Calu3 (cell line): ENCODE results near the gene ZMYM2. TPM values are rescaled to one million over a fixed set of nuclear protein-coding genes. Genes with fewer than 3 reads are reported as not detected.

ENCODE experiments used
- BruUV-seq: library from RNA; stranded (reverse); fragments of 400-500 nt; replicated peaks from 2 replicates; lab custom pipeline; 2021; lab: Mats Ljungman, UMichigan
- CTCF ChIA-PET: fragments of 300-600 bp; sonication (Branson Sonifier 250); formaldehyde crosslinking; loops from one replicate; lab custom pipeline; 2022; ENCODE audit warnings: antibody characterized with exemption; lab: Charles Lee
- DNase-seq: peaks from one replicate; pipeline ENCODE4 v3.0.0; 2022
- H3K27ac Mint-ChIP-seq: one replicate; pipeline ENCODE4 v1.8.0; 2022; ENCODE audit warnings: mixed read lengths; ENCODE audit not compliant: unreplicated experiment
- H3K27me3 Mint-ChIP-seq: one replicate; pipeline ENCODE4 v1.8.0; 2022; ENCODE audit warnings: mixed read lengths; ENCODE audit not compliant: unreplicated experiment
- H3K36me3 Mint-ChIP-seq: one replicate; pipeline ENCODE4 v1.8.0; 2022; ENCODE audit warnings: mild to moderate bottlenecking, moderate library complexity, mixed read lengths; ENCODE audit not compliant: insufficient read depth, unreplicated experiment
- H3K4me1 Mint-ChIP-seq: one replicate; pipeline ENCODE4 v1.8.0; 2022; ENCODE audit warnings: mild to moderate bottlenecking, low read depth, mixed read lengths; ENCODE audit not compliant: unreplicated experiment
- H3K4me3 Mint-ChIP-seq: one replicate; pipeline ENCODE4 v1.8.0; 2022; ENCODE audit warnings: mild to moderate bottlenecking, low read depth, moderate library complexity, mixed read lengths; ENCODE audit not compliant: unreplicated experiment
- H3K9me3 Mint-ChIP-seq: one replicate; pipeline ENCODE4 v1.8.0; 2022; ENCODE audit warnings: low read depth, mixed read lengths; ENCODE audit not compliant: unreplicated experiment
- CTCF ChIP-seq: fragments of 200-600 bp; IDR thresholded peaks from one replicate; pipeline ENCODE4 v1.8.0; 2022; ENCODE audit warnings: antibody characterized with exemption; ENCODE audit not compliant: unreplicated experiment
- intact Hi-C: fragments of 100-400 bp; cut with micrococcal nuclease; formaldehyde crosslinking; loops from one replicate; pipeline ENCODE4 v1.10.0; 2022; ENCODE audit not compliant: unreplicated experiment
- total RNA-seq: library from RNA; stranded (reverse); gene quantifications from 2 replicates; pipeline ENCODE4 v1.2.3, GENCODE V29; 2022

Gene ZMYM2
- total RNA-seq, 1 experiment from 2014 or later = 53.1 TPM

DNA sequence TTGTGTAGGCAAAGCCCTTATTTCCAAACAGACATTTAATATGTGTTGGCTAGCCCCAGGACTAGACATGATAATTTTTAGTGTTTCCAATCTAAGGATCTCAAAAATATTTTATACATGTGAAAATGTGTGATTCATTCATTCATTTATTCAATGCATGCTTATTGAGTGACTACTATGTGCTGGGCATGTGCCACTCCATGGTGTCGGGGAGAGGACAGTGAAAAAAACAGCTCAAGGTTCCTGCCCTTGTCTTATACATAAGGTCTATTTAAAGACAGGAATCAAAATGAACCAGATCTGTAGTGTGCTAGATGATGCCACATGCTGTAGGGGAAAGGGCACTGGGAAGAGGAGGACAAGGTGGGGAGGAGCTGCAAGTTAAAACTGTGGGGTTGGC lies 165.8 kb downstream of the ZMYM2 start:
- Mint-ChIP-seq H3K27ac (no peak overlapping the region), H3K4me3 (no peak overlapping the region), H3K4me1 (peaks cover 36% of the 10 kb centered on the region), H3K9me3 (no peaks in the 10 kb centered on the region), H3K27me3 (no peaks in the 10 kb centered on the region), H3K36me3 (peaks cover 35% of the 10 kb centered on the region)
- intact Hi-C loops = no loop called here
- no peak for TF ChIP-seq CTCF
- no TSS peak for BruUV-seq
- no peak for DNase-seq
- CTCF ChIA-PET = no interaction called here

DNA sequence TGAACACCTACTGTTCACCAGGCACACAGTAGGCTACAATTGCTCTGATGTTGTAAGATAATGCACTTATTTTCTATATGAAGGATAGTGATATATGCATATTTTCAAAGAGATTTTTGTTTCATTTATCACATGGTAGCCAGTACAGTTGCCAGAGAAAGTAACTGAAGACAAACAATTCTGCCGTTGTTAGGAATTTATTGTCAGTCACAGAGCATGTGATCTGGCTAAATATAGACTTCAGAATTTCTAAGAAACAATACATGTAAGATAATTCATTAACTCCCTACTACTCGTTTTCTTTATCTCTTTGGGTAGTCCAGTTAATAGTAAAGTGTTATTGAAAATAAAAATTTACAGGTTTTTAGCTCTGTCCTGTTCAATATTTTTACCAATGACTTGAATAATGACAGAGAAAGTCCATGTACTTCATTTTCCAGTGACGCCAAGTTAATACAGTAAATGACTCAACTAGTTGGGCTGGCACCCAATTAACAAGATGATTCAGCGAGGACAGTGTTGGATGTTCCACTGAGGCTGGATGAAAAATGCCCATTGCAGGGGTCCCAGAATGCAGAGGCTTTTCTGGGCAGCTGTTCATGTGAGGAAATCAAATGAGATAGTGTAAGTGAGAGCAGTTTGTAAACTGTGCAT lies 166.7 kb downstream of the ZMYM2 start:
- CTCF ChIA-PET = no interaction called here
- intact Hi-C loops = loop anchor here (5.0 kb wide), 1 partner anchor 37 kb away; the partner anchor contains the start of gene GJA3

GRCh38 chr13:20125783-20126165 lies 167.2 kb downstream of the ZMYM2 start:
- no peak for TF ChIP-seq CTCF
- Mint-ChIP-seq H3K36me3 (peaks cover 20% of the 10 kb centered on the region), H3K9me3 (no peaks in the 10 kb centered on the region), H3K27me3 (no peaks in the 10 kb centered on the region), H3K4me3 (no peak overlapping the region), H3K4me1 (peaks cover 23% of the 10 kb centered on the region), H3K27ac (no peak overlapping the region)
- intact Hi-C loops = loop anchor here (5.0 kb wide), 1 partner anchor 37 kb away; the partner anchor contains the start of gene GJA3
- CTCF ChIA-PET = no interaction called here
- BruUV-seq = no TSS peak
- no peak for DNase-seq

More for the DNA sequence above, 166.7 kb downstream of the ZMYM2 start:
- TF ChIP-seq CTCF = no peak
- H3K4me3 Mint-ChIP-seq = no peak overlapping the region
- peaks cover 26% of the 10 kb centered on the region for H3K4me1 Mint-ChIP-seq
- DNase-seq = no peak
- no peaks in the 10 kb centered on the region for H3K9me3 Mint-ChIP-seq
- BruUV-seq = no TSS peak
- peaks cover 25% of the 10 kb centered on the region for H3K36me3 Mint-ChIP-seq
- H3K27ac Mint-ChIP-seq = no peak overlapping the region
- no peaks in the 10 kb centered on the region for H3K27me3 Mint-ChIP-seq

GRCh38 chr13:20126541-20127261 lies 168.2 kb downstream of the ZMYM2 start:
- no TSS peak for BruUV-seq
- no peaks in the 10 kb centered on the region for H3K27me3 Mint-ChIP-seq
- no peak overlapping the region for H3K27ac Mint-ChIP-seq
- H3K4me3 Mint-ChIP-seq = no peak overlapping the region
- no peaks in the 10 kb centered on the region for H3K9me3 Mint-ChIP-seq
- H3K36me3 Mint-ChIP-seq = peaks cover 13% of the 10 kb centered on the region
- CTCF ChIA-PET = interaction anchor here (2.4 kb wide), 1 partner anchor 8 kb away, joined by 11 read pairs; no protein-coding TSS in a partner anchor
- TF ChIP-seq CTCF = no peak
- H3K4me1 Mint-ChIP-seq = peaks cover 16% of the 10 kb centered on the region
- no peak for DNase-seq
- intact Hi-C loops = loop anchor here (5.0 kb wide), 1 partner anchor 36 kb away; the partner anchor contains the start of gene GJA3
